ENCODE measurements around the gene DLGAP1. TPM values are rescaled to one million over a fixed set of nuclear protein-coding genes. Genes with fewer than 3 reads are reported as not detected.

DLGAP1 gene
- total RNA-seq, 6 experiments from 2014 or later: 0.09 to 0.31 (median 0.18) TPM; not detected in 2

GRCh38 chr18:3616744-3617143 is 838.4 kb downstream of the DLGAP1 start:
- ATAC-seq: no peak
- intact Hi-C loops (cut with DNase I): no loop called here
- H3K9me3 ChIP-seq: no peaks in the 10 kb centered on the region
- H3K4me3 ChIP-seq: no peak overlapping the region
- 90% methylated on average over 2 of the region's 3 CpGs for WGBS (ENCODE audit: insufficient coverage, low coverage, low lambda C conversion rate, missing lambda C conversion rate)
- no peak overlapping the region for H3K27ac ChIP-seq
- H3K27me3 ChIP-seq: no peaks in the 10 kb centered on the region
- no peak for TF ChIP-seq POLR2A (IDR thresholded peaks at IDR 0.05)
- no peak for TF ChIP-seq CTCF (IDR thresholded peaks at IDR 0.05)
- no peak for DNase-seq
- no peaks in the 10 kb centered on the region for H3K4me1 ChIP-seq
- no peaks in the 10 kb centered on the region for H3K36me3 ChIP-seq

GRCh38 chr18:3616142-3616541 is 839.0 kb downstream of the DLGAP1 start:
- DNase-seq (peak in 1 of 3 donors; percentile 30), ATAC-seq (no peak)
- intact Hi-C loops (cut with DNase I): no loop called here
- Histone ChIP-seq H3K4me3 (no peak overlapping the region), H3K4me1 (no peaks in the 10 kb centered on the region), H3K36me3 (no peaks in the 10 kb centered on the region), H3K27me3 (no peaks in the 10 kb centered on the region), H3K27ac (no peak overlapping the region), H3K9me3 (no peaks in the 10 kb centered on the region)
- no peak for TF ChIP-seq CTCF (IDR thresholded peaks at IDR 0.05)
- no peak for TF ChIP-seq POLR2A (IDR thresholded peaks at IDR 0.05)
- 97% methylated on average over 6 of the region's 6 CpGs for WGBS (ENCODE audit: insufficient coverage, low coverage, low lambda C conversion rate, missing lambda C conversion rate)

- no peaks in the 10 kb centered on the region for H3K36me3 ChIP-seq
- no peaks in the 10 kb centered on the region for H3K4me1 ChIP-seq
- H3K9me3 ChIP-seq: no peaks in the 10 kb centered on the region
- ATAC-seq (no peak), DNase-seq (no peak)
- H3K27ac ChIP-seq: no peak overlapping the region
- 56% methylated on average over 3 of the region's 4 CpGs for WGBS (ENCODE audit: insufficient coverage, low coverage, low lambda C conversion rate, missing lambda C conversion rate)
- intact Hi-C loops (cut with DNase I): no loop called here
- TF ChIP-seq CTCF (IDR thresholded peaks at IDR 0.05) (no peak), POLR2A (IDR thresholded peaks at IDR 0.05) (no peak)
- no peak overlapping the region for H3K4me3 ChIP-seq
- H3K27me3 ChIP-seq: no peaks in the 10 kb centered on the region
Measured at GRCh38 chr18:3615374-3615985, 839.6 kb downstream of the DLGAP1 start.

- Histone ChIP-seq H3K4me3 (no peak overlapping the region), H3K36me3 (no peaks in the 10 kb centered on the region), H3K9me3 (no peaks in the 10 kb centered on the region), H3K4me1 (no peaks in the 10 kb centered on the region), H3K27ac (no peak overlapping the region), H3K27me3 (no peaks in the 10 kb centered on the region)
- intact Hi-C loops (cut with DNase I): no loop called here
- WGBS (ENCODE audit: insufficient coverage, low coverage, low lambda C conversion rate, missing lambda C conversion rate): 73% methylated on average over 2 of the region's 5 CpGs
- TF ChIP-seq POLR2A (IDR thresholded peaks at IDR 0.05): no peak
- TF ChIP-seq CTCF (IDR thresholded peaks at IDR 0.05): no peak
- ATAC-seq: no peak
- DNase-seq: no peak
Measured at GRCh38 chr18:3612315-3612714, 842.8 kb downstream of the DLGAP1 start.

All from right lobe of liver (tissue), 6 donors.